ENCODE data around the gene ATIC. TPM values are rescaled to one million over a fixed set of nuclear protein-coding genes. Genes with fewer than 3 reads are reported as not detected.

ATIC gene
- total RNA-seq, 1 donor from 2014 or later, result 81.6 TPM

DNA sequence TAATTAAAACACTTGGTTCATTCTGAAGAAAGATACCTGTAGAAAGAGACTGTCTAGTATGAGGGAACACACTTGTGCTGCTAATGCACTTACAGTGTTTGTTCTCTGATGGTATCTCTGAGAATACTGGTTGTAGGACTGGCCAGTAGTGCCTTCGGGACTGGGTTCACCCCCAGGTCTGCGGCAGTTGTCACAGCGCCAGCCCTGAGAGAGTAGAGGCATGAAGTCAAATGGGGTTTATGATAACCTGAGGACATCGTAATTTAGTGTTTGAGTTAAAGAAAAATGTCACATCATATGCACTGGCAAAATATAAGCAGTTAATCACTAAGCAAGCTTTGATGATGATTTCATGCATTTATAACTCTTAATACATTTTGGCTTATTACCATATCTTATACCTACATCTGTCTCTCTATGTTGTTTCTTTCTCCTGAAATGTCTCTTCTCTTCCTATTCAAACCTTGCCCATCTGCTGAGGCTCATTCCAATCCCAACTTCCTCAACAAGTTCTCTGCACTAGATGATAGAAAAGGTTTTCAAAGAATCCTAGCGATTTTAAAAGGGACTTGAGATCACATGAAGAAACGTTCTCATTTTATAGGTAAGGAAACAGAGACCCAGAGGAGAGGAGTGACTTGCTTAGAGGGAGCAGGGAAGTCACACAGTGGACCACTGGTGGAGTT is 50.2 kb downstream of the ATIC start:
- no peak for DNase-seq (ENCODE audit: low read depth)
- H3K36me3 ChIP-seq (ENCODE audit: control insufficient read depth, insufficient read depth, low read length), result peaks cover 3% of the 10 kb centered on the region
- TF ChIP-seq CTCF (IDR thresholded peaks at IDR 0.05; ENCODE audit: insufficient read depth, low read length, poor library complexity, severe bottlenecking), result no peak
- no peak overlapping the region for H3K4me3 ChIP-seq (ENCODE audit: low read depth, low read length)
- H3K27me3 ChIP-seq (ENCODE audit: control insufficient read depth, insufficient read depth, low read length), result no peaks in the 10 kb centered on the region

DNA sequence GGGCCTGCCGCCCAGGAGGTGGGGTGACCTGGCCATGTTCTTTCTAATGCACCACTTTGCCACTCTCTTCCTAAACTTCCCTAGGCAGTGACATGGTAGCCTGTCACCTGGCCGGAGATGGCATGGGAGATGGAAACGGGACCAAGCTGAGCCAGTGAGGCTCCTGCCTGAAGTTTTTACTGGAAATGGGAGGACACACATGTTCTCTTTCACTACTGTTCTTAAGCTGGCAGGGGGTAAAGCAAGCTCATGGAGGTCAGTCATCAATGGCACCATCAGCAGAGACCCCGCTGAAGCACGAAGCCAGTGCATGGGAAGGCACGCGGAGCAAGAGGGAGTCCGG is 50.7 kb downstream of the ATIC start:
- DNase-seq (ENCODE audit: low read depth), result no peak
- Histone ChIP-seq H3K4me3 (ENCODE audit: low read depth, low read length) (no peak overlapping the region), H3K27me3 (ENCODE audit: control insufficient read depth, insufficient read depth, low read length) (no peaks in the 10 kb centered on the region), H3K36me3 (ENCODE audit: control insufficient read depth, insufficient read depth, low read length) (peaks cover 3% of the 10 kb centered on the region)
- TF ChIP-seq CTCF (IDR thresholded peaks at IDR 0.05; ENCODE audit: insufficient read depth, low read length, poor library complexity, severe bottlenecking), result no peak

- peaks cover 3% of the 10 kb centered on the region for H3K36me3 ChIP-seq (ENCODE audit: control insufficient read depth, insufficient read depth, low read length)
- no peak overlapping the region for H3K4me3 ChIP-seq (ENCODE audit: low read depth, low read length)
- no peak for DNase-seq (ENCODE audit: low read depth)
- H3K27me3 ChIP-seq (ENCODE audit: control insufficient read depth, insufficient read depth, low read length), result no peaks in the 10 kb centered on the region
- TF ChIP-seq CTCF (IDR thresholded peaks at IDR 0.05; ENCODE audit: insufficient read depth, low read length, poor library complexity, severe bottlenecking), result no peak
Measured at GRCh38 chr2:215363039-215363438, 51.2 kb downstream of the ATIC start.

- no peak for DNase-seq (ENCODE audit: low read depth)
- no peak overlapping the region for H3K4me3 ChIP-seq (ENCODE audit: low read depth, low read length)
- H3K27me3 ChIP-seq (ENCODE audit: control insufficient read depth, insufficient read depth, low read length), result no peaks in the 10 kb centered on the region
- no peak for TF ChIP-seq CTCF (IDR thresholded peaks at IDR 0.05; ENCODE audit: insufficient read depth, low read length, poor library complexity, severe bottlenecking)
- H3K36me3 ChIP-seq (ENCODE audit: control insufficient read depth, insufficient read depth, low read length), result peaks cover 3% of the 10 kb centered on the region
Measured at GRCh38 chr2:215363461-215364156, 51.8 kb downstream of the ATIC start.

- Histone ChIP-seq H3K4me3 (ENCODE audit: low read depth, low read length) (no peak overlapping the region), H3K36me3 (ENCODE audit: control insufficient read depth, insufficient read depth, low read length) (peaks cover 3% of the 10 kb centered on the region), H3K27me3 (ENCODE audit: control insufficient read depth, insufficient read depth, low read length) (no peaks in the 10 kb centered on the region)
- no peak for DNase-seq (ENCODE audit: low read depth)
- TF ChIP-seq CTCF (IDR thresholded peaks at IDR 0.05; ENCODE audit: insufficient read depth, low read length, poor library complexity, severe bottlenecking), result no peak
Measured at GRCh38 chr2:215364157-215365155, 52.6 kb downstream of the ATIC start.

All from kidney epithelial cell (primary cell).